ENCODE data around the gene HTR2B. TPM values are rescaled to one million over a fixed set of nuclear protein-coding genes. Genes with fewer than 3 reads are reported as not detected.

HTR2B gene
- total RNA-seq, 1 experiment from 2014 or later = not detected

GRCh38 chr2:231130336-231131056, 5.7 kb upstream of the HTR2B start:
- Histone ChIP-seq H2AFZ (ENCODE audit: low read depth, low read length, poor library complexity, severe bottlenecking) (no peak overlapping the region), H3K9me2 (ENCODE audit: insufficient read depth) (no peaks in the 10 kb centered on the region), H4K20me1 (ENCODE audit: insufficient read depth) (peaks cover 15% of the 10 kb centered on the region; the same call in 1 of the 2 replicates), H3K4me2 (ENCODE audit: low read length) (no peak overlapping the region), H3K27me3 (ENCODE audit: insufficient read depth, low read length) (no peaks in the 10 kb centered on the region), H3K9me3 (ENCODE audit: control insufficient read depth in 1 of 2, insufficient read depth in 1 of 2, low read depth in 1 of 2, low read length in 2 of 2) (no peaks in the 10 kb centered on the region), H3K9ac (ENCODE audit: low read length) (no peak overlapping the region), H3K4me3 (replicated peaks in 1 of 2; ENCODE audit: low read depth in 1 of 2, low read length in 2 of 2) (no peak overlapping the region), H3K27ac (ENCODE audit: low read depth, low read length) (no peak overlapping the region), H3K36me3 (ENCODE audit: control insufficient read depth in 1 of 2, insufficient read depth in 2 of 2, low read length in 2 of 2) (no peaks in the 10 kb centered on the region), H3K79me2 (ENCODE audit: insufficient read depth, low read length) (peaks cover 48% of the 10 kb centered on the region), H3K4me1 (ENCODE audit: control insufficient read depth in 1 of 2, insufficient read depth in 2 of 2, low read length in 2 of 2) (no peaks in the 10 kb centered on the region)
- intact Hi-C loops (cut with micrococcal nuclease) = no loop called here
- ChIA-PET RAD21 (ENCODE audit: low non-redundant PET in 1 of 2, low total read pairs in 2 of 2, uncharacterized antibody in 2 of 2, unreplicated experiment in 2 of 2) (no interaction called here), POLR2A (no interaction called here), CTCF (interaction anchor here (1.1 kb wide), 1 partner anchor 74 kb away, joined by 3 read pairs; the partner anchor contains the start of gene PSMD1)
- no peak for DNase-seq (ENCODE audit: low read depth, low spot score)
- BruUV-seq (replicated peaks) = no TSS peak
- TF ChIP-seq RAD21 (IDR thresholded peaks at IDR 0.05; ENCODE audit: low read depth) (no peak), EZH2phosphoT487 (IDR thresholded peaks at IDR 0.05; ENCODE audit: borderline replicate concordance) (no peak), POLR2AphosphoS5 (IDR thresholded peaks at IDR 0.05; ENCODE audit: low read depth, low read length) (no peak), EZH2 (IDR thresholded peaks at IDR 0.05) (no peak), SIN3A (IDR thresholded peaks at IDR 0.05; ENCODE audit: low read depth) (no peak), ATF3 (IDR thresholded peaks at IDR 0.05) (no peak), POLR2A (IDR thresholded peaks at IDR 0.05; ENCODE audit: borderline replicate concordance, extremely low read depth, insufficient read depth, insufficient read length) (no peak), TCF7L2 (IDR thresholded peaks at IDR 0.05; ENCODE audit: borderline replicate concordance, extremely low read depth, insufficient read depth, insufficient read length) (no peak), REST (IDR thresholded peaks at IDR 0.05; ENCODE audit: low read depth) (no peak), MAX (IDR thresholded peaks at IDR 0.05) (no peak), EGR1 (IDR thresholded peaks at IDR 0.05; ENCODE audit: low read depth) (no peak)
- ATAC-seq = no peak
